ENCODE results near the gene FHOD1. TPM values are rescaled to one million over a fixed set of nuclear protein-coding genes. Genes with fewer than 3 reads are reported as not detected.
A peak's percentile ranks its signal among the peaks of the same experiment; 100 is the strongest.

Gene FHOD1
- total and polyA plus RNA-seq, 2 of the 13 experiments (the other 11 are each of a cell fraction or from before 2014, with no cell fraction given): 20.0 to 20.8 TPM

DNA sequence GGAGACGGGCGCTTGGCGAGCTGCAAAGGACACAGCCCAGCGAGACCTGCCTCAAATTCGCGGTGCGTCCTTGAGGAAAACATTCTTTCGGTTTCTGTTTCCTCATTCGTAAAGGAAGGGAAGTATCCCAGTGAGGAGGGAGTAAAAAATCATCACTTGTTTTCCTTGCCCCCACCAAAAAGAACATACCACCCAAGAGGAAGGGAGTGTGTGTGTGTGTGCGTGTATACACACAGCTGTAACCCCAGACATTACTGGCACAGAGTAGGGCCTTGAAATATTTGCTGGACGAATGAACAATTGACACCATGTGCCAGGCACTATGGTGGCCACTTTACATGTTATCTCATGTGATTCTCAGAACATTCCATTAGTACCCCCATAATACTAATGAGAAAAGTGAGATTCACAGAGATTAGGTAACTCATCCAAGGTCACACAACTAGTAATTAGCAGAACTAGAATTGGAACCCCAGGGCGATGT is 61.6 kb downstream of the FHOD1 start (continued):
- no peak for TF ChIP-seq ATF1 (CRISPR knock-in tag; IDR thresholded peaks at IDR 0.05)
- TF ChIP-seq YEATS2 (CRISPR knock-in tag; IDR thresholded peaks at IDR 0.05; ENCODE audit: borderline replicate concordance): no peak
- no peak for TF ChIP-seq ZMYM3 (CRISPR knock-in tag; IDR thresholded peaks at IDR 0.05)
- no peak for TF ChIP-seq SP4 (CRISPR knock-in tag; IDR thresholded peaks at IDR 0.05)
- TF ChIP-seq ZNF335 (CRISPR knock-in tag; IDR thresholded peaks at IDR 0.05): no peak
- TF ChIP-seq, protein P1, sequence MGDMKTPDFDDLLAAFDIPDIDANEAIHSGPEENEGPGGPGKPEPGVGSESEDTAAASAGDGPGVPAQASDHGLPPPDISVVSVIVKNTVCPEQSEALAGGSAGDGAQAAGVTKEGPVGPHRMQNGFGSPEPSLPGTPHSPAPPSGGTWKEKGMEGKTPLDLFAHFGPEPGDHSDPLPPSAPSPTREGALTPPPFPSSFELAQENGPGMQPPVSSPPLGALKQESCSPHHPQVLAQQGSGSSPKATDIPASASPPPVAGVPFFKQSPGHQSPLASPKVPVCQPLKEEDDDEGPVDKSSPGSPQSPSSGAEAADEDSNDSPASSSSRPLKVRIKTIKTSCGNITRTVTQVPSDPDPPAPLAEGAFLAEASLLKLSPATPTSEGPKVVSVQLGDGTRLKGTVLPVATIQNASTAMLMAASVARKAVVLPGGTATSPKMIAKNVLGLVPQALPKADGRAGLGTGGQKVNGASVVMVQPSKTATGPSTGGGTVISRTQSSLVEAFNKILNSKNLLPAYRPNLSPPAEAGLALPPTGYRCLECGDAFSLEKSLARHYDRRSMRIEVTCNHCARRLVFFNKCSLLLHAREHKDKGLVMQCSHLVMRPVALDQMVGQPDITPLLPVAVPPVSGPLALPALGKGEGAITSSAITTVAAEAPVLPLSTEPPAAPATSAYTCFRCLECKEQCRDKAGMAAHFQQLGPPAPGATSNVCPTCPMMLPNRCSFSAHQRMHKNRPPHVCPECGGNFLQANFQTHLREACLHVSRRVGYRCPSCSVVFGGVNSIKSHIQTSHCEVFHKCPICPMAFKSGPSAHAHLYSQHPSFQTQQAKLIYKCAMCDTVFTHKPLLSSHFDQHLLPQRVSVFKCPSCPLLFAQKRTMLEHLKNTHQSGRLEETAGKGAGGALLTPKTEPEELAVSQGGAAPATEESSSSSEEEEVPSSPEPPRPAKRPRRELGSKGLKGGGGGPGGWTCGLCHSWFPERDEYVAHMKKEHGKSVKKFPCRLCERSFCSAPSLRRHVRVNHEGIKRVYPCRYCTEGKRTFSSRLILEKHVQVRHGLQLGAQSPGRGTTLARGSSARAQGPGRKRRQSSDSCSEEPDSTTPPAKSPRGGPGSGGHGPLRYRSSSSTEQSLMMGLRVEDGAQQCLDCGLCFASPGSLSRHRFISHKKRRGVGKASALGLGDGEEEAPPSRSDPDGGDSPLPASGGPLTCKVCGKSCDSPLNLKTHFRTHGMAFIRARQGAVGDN (CRISPR knock-in tag; IDR thresholded peaks at IDR 0.05): no peak
- TF ChIP-seq, protein P2, sequence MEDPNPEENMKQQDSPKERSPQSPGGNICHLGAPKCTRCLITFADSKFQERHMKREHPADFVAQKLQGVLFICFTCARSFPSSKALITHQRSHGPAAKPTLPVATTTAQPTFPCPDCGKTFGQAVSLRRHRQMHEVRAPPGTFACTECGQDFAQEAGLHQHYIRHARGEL (CRISPR knock-in tag; IDR thresholded peaks at IDR 0.05): 0 out of 2 replicates have a peak, but pooled peaks have one; percentile 4
- peak; percentile 22; the same call in 1 of the 2 replicates for TF ChIP-seq ESRRA (CRISPR knock-in tag; IDR thresholded peaks at IDR 0.05; ENCODE audit: low read depth)
- TF ChIP-seq, protein P3, sequence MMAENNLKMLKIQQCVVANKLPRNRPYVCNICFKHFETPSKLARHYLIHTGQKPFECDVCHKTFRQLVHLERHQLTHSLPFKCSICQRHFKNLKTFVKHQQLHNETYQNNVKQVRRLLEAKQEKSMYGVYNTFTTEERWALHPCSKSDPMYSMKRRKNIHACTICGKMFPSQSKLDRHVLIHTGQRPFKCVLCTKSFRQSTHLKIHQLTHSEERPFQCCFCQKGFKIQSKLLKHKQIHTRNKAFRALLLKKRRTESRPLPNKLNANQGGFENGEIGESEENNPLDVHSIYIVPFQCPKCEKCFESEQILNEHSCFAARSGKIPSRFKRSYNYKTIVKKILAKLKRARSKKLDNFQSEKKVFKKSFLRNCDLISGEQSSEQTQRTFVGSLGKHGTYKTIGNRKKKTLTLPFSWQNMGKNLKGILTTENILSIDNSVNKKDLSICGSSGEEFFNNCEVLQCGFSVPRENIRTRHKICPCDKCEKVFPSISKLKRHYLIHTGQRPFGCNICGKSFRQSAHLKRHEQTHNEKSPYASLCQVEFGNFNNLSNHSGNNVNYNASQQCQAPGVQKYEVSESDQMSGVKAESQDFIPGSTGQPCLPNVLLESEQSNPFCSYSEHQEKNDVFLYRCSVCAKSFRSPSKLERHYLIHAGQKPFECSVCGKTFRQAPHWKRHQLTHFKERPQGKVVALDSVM (CRISPR knock-in tag; IDR thresholded peaks at IDR 0.05): no peak
- TF ChIP-seq SOX5 (CRISPR knock-in tag; IDR thresholded peaks at IDR 0.05; ENCODE audit: borderline replicate concordance): no peak
- peak; percentile 49; the same call in 1 of the 2 replicates for TF ChIP-seq ZNF709 (CRISPR knock-in tag; IDR thresholded peaks at IDR 0.05)
- TF ChIP-seq HMG20B (CRISPR knock-in tag; conservative IDR thresholded peaks at IDR 0.05): no peak
- TF ChIP-seq TAF1 (CRISPR knock-in tag; IDR thresholded peaks at IDR 0.05): no peak
- no peak for TF ChIP-seq ZNF567 (CRISPR knock-in tag; IDR thresholded peaks at IDR 0.05; ENCODE audit: borderline replicate concordance)
- no peak for TF ChIP-seq ZNF496 (CRISPR knock-in tag; IDR thresholded peaks at IDR 0.05; ENCODE audit: insufficient replicate concordance)
